Mucosa of descending colon (tissue), 3 donors: ENCODE measurements around the gene IFI27L2. TPM values are rescaled to one million over a fixed set of nuclear protein-coding genes. Genes with fewer than 3 reads are reported as not detected.
A peak's percentile ranks its signal among the peaks of the same experiment; 100 is the strongest.

Source experiments
- ATAC-seq: fragments of 200-7000 bp; cut with Tn5 transposase; one replicate; pipeline ENCODE4 v1.9.1; 2020; ENCODE audit warnings: mild to moderate bottlenecking, moderate library complexity
- DNase-seq, 3 donors: peaks; one replicate each; pipeline ENCODE4 v3.0.0-alpha.2; 2020
- H3K36me3 ChIP-seq: fragments of 200-600 bp; one replicate; pipeline ENCODE4 v1.8.0; 2021; ENCODE audit warnings: low read depth, mild to moderate bottlenecking
- H3K4me1 ChIP-seq: fragments of 200-600 bp; one replicate; pipeline ENCODE4 v1.8.0; 2021; ENCODE audit warnings: low read depth, mild to moderate bottlenecking
- H3K4me3 ChIP-seq: fragments of 200-600 bp; one replicate; pipeline ENCODE4 v1.8.0; 2021; ENCODE audit warnings: mild to moderate bottlenecking
- H3K9me3 ChIP-seq: fragments of 200-600 bp; one replicate; pipeline ENCODE4 v1.8.0; 2021; ENCODE audit warnings: mild to moderate bottlenecking
- CTCF ChIP-seq: fragments of 200-600 bp; IDR thresholded peaks from one replicate; pipeline ENCODE4 v1.8.0; 2022; ENCODE audit warnings: antibody characterized with exemption, mild to moderate bottlenecking
- intact Hi-C, 2 donors: fragments of 100-400 bp; cut with DNase I in 1 of 2; cut with micrococcal nuclease in 1 of 2; formaldehyde crosslinking; loops; one replicate each; pipeline versions ENCODE4 v1.11.0 to v1.11.1; 2022; cut with DNase I, micrococcal nuclease
- total RNA-seq, 3 donors: library from RNA; stranded (reverse); fragmentation: NEBNext Ultra II Directional in 2 of 3; extraction: Animal tissue kit (Norgen Biotek cat#: 25700) in 2 of 3; gene quantifications; one replicate each; pipeline versions ENCODE4 v1.2.1 to v1.2.4, GENCODE V29; 2021 to 2023
- donor health status: DM: no; HTN: no; CAD: no; lungs with moderate emphysema.
- donor health status: DM: no; HTN: no; CAD: no.
- donor health status: DM: no; HTN: yes; CAD: no.

Gene IFI27L2
- total RNA-seq, 3 donors from 2014 or later, result 22.4 to 25.5 (median 24.3) TPM

GRCh38 chr14:94100847-94101246 lies 28.6 kb downstream of the IFI27L2 start:
- ATAC-seq (peak; percentile 5), DNase-seq (no peak)
- Histone ChIP-seq H3K4me3 (no peak overlapping the region), H3K4me1 (peaks cover 8% of the 10 kb centered on the region), H3K36me3 (no peaks in the 10 kb centered on the region), H3K9me3 (no peaks in the 10 kb centered on the region)
- TF ChIP-seq CTCF, result no peak
- intact Hi-C loops, result no loop called here

DNA sequence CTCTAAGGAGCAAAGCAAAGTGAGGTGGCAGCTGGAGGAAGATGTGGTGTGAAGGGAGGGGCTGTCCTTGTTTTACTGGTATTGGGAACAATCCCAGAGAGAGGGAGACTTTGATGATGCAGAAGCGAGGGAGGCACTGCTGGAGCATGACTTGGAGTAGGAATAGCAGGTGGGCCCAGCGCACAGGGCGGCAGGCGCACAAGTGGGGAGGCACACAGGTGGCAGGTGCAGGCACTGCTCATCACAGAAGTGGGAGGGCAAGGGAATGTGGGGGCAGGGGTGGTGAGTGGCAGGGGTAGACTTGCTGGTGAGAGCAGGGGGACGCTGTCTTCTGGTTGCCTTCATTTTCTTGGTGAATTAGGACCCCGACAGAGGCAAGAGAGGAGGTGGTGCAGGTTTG lies 30.4 kb downstream of the IFI27L2 start:
- H3K4me1 ChIP-seq, result peaks cover 8% of the 10 kb centered on the region
- TF ChIP-seq CTCF, result no peak
- ATAC-seq, result no peak
- no peak overlapping the region for H3K4me3 ChIP-seq
- intact Hi-C loops, result no loop called here
- no peaks in the 10 kb centered on the region for H3K36me3 ChIP-seq
- no peak for DNase-seq
- H3K9me3 ChIP-seq, result no peaks in the 10 kb centered on the region

DNA sequence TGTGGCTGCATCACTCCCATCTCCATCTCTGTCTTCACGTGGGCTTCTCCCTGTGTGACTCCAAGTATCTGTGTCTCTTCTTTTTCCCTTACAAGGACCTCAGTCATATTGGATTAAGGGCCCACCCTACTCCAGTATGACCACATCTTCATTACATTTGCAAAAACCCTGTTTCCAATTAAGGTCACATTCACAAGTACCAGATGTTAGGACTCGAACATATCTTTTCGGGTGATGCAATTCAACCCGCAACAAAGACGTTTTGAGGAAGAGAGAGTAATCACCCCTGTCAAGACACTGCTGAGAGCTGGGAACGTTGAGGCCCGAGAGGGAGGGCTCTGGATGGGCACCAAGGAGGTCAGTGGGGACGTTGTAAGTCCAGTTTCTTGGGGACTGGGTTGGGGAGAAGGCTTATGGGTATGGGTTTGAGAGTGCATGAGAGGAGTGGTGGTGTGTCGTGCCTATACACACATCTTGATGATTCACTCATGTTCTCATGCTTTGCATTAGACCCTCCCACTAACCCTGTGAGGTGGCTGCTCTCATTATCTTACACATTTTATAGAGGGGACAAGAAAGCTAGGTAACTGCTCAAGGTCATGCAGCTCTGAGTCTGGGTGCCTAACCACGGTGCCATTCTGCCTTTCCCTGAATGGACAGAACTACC lies 30.9 kb downstream of the IFI27L2 start:
- intact Hi-C loops, result no loop called here
- Histone ChIP-seq H3K36me3 (no peaks in the 10 kb centered on the region), H3K4me3 (no peak overlapping the region), H3K9me3 (no peaks in the 10 kb centered on the region), H3K4me1 (peaks cover 6% of the 10 kb centered on the region)
- DNase-seq, result no peak
- TF ChIP-seq CTCF, result no peak
- no peak for ATAC-seq

DNA sequence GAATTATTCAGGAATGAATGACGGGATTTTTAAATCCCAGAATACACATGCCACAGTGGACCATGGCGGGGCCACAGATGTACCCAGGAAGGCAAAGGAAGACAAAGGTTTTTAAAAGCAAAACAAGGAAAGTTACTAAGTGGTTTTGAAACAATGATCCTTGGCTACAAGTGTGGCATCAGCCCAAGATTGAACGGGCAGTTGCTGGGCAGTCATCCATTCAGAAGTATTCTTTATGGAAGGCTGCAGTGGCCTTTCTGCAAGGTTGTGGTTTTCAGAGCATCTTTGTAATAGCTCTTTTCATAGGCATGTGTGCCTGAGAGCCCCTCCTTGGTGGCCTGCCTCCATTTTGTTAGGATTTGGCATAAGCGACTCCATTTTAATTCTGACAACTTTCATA lies 32.3 kb downstream of the IFI27L2 start:
- H3K9me3 ChIP-seq, result no peaks in the 10 kb centered on the region
- DNase-seq (no peak), ATAC-seq (no peak)
- no peaks in the 10 kb centered on the region for H3K4me1 ChIP-seq
- no peak overlapping the region for H3K4me3 ChIP-seq
- intact Hi-C loops, result no loop called here
- H3K36me3 ChIP-seq, result no peaks in the 10 kb centered on the region
- no peak for TF ChIP-seq CTCF

DNA sequence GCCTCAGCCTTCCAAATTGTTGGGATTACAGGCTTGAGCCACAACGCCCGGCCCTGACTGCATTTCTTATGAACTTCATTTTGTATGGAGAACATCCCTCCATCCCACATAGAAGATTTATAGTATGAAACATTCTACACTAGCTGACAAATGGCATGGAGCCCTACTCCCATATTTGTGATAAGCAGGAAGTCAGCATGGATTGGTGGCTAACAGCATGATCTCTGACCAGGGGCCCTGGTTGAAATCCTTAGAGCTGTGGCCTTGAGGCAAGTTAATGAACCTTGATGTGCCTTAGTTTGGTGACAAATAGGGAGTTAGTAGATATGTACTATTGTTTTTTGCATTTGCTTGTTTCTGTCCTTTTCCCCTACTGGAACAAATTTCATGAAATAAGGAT lies 36.0 kb downstream of the IFI27L2 start:
- Histone ChIP-seq H3K4me1 (no peaks in the 10 kb centered on the region), H3K4me3 (no peak overlapping the region), H3K36me3 (no peaks in the 10 kb centered on the region), H3K9me3 (no peaks in the 10 kb centered on the region)
- ATAC-seq (no peak), DNase-seq (no peak)
- intact Hi-C loops, result no loop called here
- no peak for TF ChIP-seq CTCF

GRCh38 chr14:94089479-94089878 lies 39.9 kb downstream of the IFI27L2 start:
- DNase-seq (no peak), ATAC-seq (no peak)
- H3K9me3 ChIP-seq, result no peaks in the 10 kb centered on the region
- H3K4me1 ChIP-seq, result no peaks in the 10 kb centered on the region
- no peaks in the 10 kb centered on the region for H3K36me3 ChIP-seq
- TF ChIP-seq CTCF, result no peak
- no peak overlapping the region for H3K4me3 ChIP-seq
- intact Hi-C loops, result no loop called here
